GM19351 (cell line): ENCODE results near the gene TXNRD2.
"Not testable (repeated sequence)": the region's sequence is repeated elsewhere in the genome, so short reads cannot be mapped to it uniquely, and the experiment has no call there.

ENCODE experiments used
- ATAC-seq: cut with Tn5 transposase; IDR thresholded peaks from one replicate; pipeline ENCODE4 v1.9.1; 2021; ENCODE audit warnings: mild to moderate bottlenecking, moderate library complexity; ENCODE audit not compliant: unreplicated experiment

TXNRD2 gene

DNA sequence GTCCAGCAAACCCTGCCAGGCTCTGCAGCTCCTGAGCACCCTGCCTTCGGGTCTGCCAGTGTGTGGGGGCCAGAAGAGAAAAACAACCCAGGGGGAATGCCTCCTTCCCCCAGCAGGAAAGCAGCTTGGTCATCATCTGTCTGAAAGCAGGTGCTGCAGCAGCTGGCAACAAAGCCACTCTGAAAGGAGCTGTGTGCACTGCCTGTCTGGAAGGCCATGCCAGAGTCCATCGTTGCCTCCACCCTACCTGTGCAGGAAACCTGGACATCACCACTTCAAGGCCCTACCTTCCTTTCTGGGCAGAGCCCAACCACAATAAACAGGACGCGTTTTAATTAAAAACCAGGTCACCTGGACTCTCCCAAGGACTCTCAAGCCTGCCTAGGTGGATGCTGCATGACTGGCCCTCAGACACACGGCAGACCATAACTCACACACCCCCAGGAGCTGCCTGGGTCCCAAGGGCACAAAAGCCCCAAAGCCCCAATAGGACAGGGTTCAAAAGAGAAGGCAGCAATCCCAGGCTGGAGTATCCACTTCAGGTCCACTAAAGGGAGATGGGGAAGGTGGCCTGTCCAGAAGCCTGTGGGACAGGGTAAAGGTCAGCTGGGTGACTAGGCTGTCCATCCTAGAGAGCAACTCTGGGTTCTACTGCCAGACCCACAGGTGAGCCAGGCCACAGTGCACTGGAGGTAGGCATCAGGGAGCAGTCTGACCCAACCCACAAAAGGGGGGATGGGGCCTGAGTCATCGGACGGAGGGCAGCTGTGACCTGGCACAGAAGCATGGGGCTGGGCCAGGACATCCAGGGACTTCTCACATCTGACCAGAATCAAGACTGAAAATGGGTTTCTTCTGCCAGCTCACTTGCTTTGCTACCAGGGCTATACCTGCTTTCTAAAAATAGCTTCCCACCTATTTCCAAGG, 93.1 kb downstream of the TXNRD2 start:
- ATAC-seq: no peak

DNA sequence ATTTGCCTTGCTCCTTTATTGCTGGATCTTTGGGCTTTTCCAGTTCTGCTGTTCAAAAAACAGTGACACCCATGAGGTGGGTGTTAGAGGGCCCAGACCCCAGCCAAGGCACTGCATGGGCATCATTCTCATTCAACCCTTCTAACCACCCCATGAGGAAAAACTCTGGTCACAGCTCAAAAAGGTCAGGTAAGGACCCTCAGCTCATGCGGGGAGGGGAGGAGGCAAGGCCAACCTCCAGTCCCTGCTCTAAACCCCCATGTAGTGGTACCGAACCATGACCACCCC, 94.3 kb downstream of the TXNRD2 start:
- no peak for ATAC-seq

DNA sequence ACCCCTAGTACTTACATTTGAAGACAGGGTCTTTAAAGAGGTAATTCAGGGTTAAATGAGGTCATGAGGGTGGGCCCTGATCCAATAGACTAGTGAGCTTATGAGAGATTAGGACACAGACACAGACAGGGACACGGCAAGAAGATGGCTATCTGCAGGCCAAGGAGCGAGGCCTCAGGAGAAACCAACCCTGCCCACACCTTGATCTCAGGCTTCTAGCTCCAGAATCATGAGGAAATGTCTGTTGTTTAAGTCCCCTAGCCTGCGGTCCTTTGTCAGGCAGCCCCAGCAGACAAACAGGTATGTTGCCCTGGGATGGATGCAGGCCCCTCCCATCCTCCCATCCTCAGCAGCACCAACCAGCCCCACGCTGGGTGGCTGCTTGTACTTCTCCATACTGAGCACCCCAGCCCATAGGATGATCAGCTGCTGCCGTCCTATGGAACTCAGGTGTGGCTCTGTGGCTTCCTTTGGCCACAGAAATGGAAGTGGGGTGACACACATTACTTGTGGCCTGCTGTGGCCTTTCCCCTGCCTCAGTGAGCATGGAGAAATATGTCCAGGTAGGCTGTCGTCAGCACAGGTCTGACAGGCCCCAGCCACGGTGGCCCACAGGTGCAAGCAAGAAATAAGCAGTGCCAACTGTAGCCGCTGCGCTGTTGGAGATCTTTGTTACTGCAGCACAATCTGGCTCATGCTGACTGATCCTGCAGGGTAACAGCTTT, 94.8 kb downstream of the TXNRD2 start:
- ATAC-seq: no peak

DNA sequence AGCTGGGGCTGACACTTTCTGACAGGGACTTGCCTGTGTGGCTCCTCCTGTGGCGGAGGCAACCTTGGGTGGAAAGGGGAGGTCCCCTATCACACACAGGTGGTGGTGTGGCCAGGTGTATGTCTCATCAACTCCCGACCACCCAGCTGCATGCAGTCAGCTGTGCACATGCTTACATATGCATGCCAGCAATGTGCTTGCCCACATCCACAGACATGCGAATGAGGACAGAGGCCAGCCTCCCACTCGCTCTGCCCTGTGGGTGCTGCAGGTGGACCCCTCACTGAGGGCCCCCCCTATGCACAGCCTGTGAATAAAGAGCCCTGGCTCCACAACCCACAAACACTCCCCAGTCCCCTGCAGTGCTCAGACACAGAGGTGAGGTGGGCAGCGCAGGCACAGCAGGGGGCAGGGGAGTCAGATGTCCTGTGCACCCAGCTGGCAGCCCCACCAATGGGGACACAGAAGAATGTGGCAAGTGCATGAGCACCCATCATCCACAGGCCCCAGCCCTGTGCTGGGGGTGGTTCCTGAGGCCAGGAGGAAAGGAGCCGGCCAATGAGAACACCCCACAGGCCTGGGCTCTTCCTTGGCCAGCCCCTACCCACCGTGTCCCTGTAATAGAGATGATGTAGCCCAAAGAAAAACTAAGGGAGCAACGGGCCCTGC, 96.4 kb downstream of the TXNRD2 start:
- ATAC-seq: no peak

DNA sequence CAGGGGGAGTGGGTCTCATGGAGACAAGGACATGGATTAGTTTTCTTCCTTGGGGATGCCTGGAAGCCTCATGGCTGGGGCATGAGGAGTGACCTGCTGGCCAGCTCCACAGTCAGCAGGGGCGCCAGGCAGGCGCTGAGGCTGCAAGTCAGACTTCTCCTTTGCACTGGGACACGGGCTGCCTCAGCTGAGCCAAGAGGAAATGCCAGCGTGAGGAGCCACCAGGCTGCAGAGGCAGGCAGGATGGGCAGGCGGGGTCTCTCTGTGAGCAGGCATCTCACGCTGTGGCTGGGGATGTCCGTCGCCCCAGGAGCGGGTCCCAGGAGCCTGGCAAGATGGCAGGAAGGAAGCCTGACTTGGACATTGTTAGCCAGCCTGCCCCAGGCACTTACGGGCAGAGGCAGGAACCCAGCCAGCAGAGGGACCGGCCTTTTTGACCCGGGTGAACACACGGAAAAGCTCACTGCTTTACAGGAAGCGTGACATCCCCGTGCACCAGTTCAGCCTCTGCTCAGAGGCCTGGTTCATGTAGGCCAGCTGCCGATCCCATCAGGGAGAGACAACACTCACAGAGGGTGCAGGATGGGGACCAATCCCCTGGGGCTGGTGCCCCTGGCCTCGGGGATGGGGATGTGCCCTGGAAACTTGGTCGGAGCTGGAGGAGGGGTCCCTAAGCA, 97.1 kb downstream of the TXNRD2 start:
- ATAC-seq: no peak

DNA sequence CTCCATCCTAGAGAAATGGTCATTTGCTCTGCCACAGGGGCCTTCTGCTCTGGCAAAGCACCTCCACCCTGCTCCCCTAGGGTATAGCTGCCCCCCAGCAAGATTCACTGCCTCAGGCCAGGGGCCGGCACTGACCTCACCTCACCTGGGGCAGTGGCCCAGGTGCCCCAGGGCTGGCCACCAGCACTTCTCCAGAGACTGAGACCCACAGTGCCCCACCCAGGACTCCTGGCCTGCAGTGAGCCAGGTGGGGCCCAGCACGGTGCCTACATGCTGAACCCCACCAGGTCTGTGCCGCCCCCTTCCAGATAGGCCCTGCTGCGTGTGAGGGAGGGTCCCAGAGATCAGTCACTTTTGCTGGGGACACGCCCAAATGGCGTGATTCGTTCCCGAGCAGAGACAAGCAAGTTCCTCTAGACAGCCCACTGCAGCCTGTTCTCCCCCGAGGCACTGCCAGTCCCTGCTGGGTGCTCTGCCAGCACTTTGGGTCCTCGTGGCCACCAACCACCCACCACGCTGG, 97.7 kb downstream of the TXNRD2 start:
- ATAC-seq: no peak

DNA sequence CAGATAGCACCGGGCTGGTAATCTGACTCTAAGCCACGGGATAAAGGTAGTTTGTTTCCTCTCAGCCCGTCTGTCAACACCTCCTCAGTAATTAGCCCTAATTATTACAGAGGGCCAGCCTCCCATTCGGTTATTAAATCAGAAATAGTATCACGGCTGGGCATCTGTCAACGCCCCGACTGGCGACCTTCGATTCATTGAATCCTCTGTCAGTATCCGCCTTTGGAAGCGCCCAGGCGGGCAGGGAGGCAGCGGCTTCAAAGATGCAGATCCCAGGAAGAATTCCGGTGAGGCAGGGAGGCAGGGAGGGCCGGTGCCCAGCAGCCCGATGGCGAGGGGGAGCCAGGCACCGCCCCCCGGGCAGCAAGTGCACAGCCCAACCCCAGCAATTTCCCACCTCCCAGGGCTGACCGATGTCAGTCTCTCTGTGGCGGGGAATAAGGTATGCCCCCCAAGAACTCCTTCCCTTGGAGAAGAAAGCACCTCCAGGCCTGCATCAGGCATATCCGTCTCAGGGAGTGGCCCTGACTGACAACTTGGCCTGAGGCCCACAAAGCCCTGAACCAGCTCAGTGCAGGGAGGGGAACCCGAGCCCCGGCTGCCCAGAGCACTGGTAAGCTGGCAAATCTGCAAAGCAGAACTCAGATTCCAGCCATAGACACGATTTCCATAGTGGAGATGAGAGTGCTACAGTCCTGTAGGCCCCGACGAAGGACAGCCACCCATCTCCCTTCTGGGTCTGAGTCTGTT, 98.3 kb downstream of the TXNRD2 start:
- ATAC-seq: no peak

DNA sequence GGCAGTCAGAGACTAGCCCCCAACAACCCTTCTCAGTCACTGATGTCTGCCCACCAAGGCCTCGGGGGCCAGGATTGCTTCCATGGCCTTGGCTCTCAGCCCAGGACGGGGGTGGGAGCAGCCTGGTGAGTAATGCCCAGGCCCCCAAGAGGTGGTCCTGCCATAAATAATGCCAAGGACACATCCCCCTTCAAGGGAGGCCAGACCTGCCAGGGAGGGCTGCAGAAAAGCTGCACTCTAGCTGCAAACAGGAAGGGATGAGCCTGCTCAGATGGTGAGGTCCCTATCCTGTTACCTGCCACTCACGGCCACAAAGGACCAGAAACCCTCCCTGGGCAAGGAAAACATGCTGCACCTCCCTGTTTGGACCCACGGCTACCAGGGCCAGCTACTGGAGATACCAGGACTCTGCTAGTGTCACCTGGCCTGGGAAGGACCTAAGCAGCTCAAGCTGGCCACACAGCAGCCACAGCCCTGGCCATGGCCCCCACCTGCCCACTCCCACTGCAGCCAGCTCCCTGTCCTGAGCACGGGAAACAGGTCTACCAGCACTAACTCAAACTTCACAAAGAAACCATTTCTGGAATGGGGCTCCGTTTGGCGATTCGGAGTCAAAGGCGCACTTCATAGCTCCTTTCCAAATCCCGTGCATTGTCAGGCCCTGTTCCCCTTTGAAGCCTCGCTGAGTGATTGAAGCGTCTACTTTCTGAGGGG, 99.1 kb downstream of the TXNRD2 start:
- no peak for ATAC-seq

GRCh38 chr22:19841641-19842392, 99.8 kb downstream of the TXNRD2 start:
- ATAC-seq: no peak

DNA sequence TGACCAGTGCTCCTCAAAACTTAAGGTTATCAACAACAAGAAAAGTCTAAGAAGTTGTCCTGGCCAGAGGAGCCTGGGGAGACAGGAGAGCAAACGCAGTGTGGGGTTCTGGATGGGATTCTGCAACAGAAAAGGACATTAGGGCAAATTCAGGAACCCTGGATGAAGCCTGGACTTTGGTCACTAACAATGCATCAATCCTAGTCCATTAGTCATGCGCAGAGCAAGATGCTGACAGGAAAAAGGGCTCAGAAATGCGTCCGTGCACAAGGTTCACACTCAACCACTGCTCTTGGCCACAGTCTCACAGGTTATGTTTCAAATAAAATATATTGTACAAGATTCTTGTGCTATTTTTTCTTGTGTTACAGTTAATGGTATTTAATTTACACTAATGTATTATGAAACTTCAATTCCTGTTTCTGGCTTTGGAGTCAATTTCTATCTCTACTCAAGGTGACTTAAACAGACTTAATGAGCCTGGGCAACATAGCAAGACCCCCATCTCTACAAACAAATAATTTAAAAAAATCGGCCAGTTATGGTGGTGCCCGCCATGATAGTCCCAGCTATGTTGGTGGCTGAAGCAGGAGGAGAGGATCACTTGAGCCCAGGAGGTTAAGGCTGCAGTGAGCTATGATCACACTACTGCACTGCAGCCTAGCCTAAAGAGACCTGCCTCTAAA, 100.5 kb downstream of the TXNRD2 start:
- ATAC-seq: no peak

DNA sequence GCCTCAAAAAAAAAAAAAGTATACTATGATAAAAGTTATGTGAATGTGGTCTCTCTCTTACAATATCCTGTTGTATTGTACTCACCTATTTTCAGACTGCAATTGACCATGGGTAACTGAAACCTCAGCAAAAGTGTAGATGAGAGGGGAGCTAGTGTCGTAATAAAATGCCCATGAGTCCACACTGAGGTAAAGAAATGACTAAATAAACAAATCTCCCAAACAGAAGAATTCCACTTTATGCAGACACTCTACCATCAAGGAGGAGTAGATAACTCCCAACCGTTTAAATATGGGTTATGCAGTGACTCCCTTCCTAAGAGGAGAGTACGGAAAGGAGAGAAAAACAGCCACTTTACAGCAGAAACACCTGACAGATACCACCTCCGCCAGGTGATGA, 101.6 kb downstream of the TXNRD2 start:
- no peak for ATAC-seq

DNA sequence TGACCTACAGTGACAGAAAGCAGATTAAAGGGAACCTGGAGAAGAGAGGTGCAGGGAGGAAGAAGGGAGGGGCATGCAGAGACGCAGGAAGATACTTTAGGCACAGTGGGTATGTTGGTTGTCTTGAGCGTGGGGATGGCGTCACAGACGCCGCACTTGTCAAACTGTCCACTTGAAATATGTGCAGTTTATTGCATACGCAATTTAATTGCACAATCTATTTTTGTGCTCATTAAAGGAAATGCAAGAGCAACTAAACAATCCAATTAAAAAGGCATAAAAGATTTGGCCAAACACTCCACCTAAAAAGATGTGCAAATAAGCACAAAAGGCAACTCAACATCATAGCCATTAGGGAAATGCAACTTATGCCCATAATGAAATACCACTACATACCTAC, 103.7 kb downstream of the TXNRD2 start:
- ATAC-seq: no peak

DNA sequence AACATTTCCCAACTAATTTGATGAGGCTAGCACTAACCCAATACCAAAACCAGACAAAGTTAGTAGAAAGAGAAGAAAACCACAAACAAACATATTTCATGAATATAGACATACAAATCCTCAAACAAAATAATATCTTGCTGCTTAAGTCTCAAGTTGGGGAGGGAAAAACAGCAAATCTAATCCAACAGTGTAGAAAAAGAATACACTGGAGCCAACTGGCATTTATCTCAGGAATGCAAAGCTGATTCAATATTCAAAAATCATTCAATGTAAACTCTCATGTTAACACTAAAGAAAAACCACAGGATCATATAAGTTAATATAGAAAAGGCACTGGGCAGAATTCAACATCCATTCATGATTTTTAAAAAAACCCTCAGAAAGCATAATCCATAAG, 105.1 kb downstream of the TXNRD2 start:
- ATAC-seq: no peak

GRCh38 chr22:19834599-19834998, 107.0 kb downstream of the TXNRD2 start:
- no peak for ATAC-seq

DNA sequence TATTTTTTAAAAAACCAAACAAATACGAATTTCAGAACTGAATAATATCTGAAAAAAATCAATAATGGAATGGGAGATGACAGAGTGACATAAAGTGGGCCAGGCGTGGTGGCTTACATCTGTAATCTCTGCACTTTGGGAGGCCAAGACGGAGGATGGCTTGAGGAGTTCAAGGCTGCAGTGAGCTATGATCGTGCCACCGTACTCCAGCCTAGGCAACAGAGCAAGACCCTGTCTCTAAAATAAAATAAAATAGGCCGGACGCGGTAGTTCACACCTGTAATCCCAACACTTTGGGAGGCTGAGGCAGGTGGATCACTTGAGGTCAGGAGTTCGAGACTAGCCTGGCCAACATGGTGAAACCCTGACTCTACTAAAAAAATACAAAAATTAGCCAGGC, 108.3 kb downstream of the TXNRD2 start:
- ATAC-seq: not testable (repeated sequence)

DNA sequence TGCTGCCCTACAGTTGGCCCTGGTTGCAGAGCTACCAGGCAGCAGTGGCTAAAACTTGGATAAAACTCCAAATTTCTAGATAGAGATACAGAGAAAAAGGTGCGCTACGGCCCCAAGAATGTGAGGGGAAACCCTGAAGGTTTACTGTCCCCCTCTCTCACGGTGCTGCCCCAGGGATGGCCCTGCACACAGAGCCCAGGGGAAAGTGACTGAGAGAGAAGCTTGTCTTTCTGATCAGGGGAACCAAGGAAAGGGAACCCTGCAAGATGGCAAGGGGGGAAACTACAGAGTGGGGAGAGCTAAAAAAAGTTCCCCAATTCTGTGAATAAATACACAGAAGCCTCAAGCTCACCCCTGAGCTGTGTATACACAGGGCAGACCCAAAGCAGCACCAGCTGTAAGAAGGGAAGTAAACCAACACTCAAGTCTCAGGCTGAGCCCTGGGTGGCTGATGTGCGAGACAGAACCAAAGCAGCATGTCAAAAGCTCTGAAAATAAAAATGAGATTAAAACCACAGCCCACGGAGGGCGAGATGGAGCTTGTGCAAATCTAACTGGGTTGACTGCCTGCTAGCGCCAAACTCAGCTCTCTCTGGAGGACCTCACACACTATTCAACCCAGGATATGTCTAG, 109.0 kb downstream of the TXNRD2 start:
- no peak for ATAC-seq

DNA sequence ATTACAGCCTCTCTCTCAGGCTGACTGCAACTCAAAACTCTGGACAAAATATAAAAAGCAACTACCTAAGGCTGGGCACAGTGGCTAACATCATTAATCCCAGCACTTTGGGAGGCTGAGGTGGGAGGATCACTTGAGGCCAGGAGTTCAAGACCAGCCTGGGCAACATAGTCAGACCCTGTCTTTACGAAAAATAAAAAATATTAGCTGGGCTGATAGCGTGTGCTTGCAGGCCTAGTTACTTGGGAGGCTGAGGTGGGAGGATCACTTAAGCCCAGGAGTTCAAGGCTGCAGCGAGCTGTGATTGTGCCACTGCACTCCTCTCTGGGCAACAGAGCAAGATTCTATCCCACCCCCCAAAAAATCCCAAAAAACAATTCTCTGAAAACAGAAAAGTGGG, 109.6 kb downstream of the TXNRD2 start:
- ATAC-seq: not testable (repeated sequence)

DNA sequence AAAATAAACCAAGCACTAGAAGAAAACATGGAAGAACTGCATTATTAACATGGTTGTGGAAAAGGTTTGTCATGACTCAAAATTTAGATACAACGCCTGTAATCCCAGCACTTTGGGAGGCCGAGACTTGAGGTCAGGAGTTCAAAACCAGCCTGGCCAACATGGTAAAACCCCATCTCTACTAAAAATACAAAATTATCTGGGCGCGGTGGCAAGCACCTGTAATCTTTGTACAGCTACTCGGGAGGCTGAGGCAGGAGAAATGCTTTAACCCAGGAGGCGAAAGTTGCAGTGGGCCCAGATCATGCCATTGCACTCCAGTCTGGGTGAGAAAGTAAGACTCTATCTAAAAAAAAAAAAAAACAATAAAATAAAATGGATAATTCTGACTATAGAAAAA, 110.6 kb downstream of the TXNRD2 start:
- ATAC-seq: no peak
